SK-N-SH treated with all-trans-retinoic acid at 6 μM for 48 hours (cell line): ENCODE results near the gene AFTPH.

Source experiments
- CSDC2 ChIP-seq: fragments of 250-450 bp; sonication (Bioruptor Pico); IDR thresholded peaks from 2 replicates; pipeline ENCODE4 v1.5.0; 2020; ENCODE audit warnings: mild to moderate bottlenecking, moderate library complexity
- RARB ChIP-seq: fragments of 250-450 bp; sonication (Bioruptor Pico); IDR thresholded peaks from 2 replicates; pipeline ENCODE4 v1.8.0; 2021; ENCODE audit warnings: mild to moderate bottlenecking, moderate library complexity
- SNAI2 ChIP-seq: fragments of 250-450 bp; sonication (Bioruptor Pico); IDR thresholded peaks from 2 replicates; pipeline ENCODE4 v1.5.0; 2020; ENCODE audit warnings: mild to moderate bottlenecking, moderate library complexity
- ZC3H10 ChIP-seq: fragments of 250-450 bp; sonication (Bioruptor Pico); IDR thresholded peaks from 2 replicates; pipeline ENCODE4 v1.5.1; 2021; ENCODE audit warnings: mild to moderate bottlenecking, moderate library complexity
- TF ChIP-seq, protein P1 (sequence below): fragments of 250-450 bp; sonication (Bioruptor Pico); IDR thresholded peaks from 2 replicates; pipeline ENCODE4 v1.8.0; 2020; ENCODE audit warnings: mild to moderate bottlenecking, moderate library complexity, borderline replicate concordance
- TF ChIP-seq, protein P2 (sequence below): fragments of 250-450 bp; sonication (Bioruptor Pico); IDR thresholded peaks from 2 replicates; pipeline ENCODE4 v1.5.0; 2020; ENCODE audit warnings: mild to moderate bottlenecking, moderate library complexity
- TF ChIP-seq, protein P3 (sequence below): fragments of 250-450 bp; sonication (Bioruptor Pico); IDR thresholded peaks from 2 replicates; pipeline ENCODE4 v1.5.1; 2020; ENCODE audit warnings: low read depth, mild to moderate bottlenecking, moderate library complexity

DNA sequence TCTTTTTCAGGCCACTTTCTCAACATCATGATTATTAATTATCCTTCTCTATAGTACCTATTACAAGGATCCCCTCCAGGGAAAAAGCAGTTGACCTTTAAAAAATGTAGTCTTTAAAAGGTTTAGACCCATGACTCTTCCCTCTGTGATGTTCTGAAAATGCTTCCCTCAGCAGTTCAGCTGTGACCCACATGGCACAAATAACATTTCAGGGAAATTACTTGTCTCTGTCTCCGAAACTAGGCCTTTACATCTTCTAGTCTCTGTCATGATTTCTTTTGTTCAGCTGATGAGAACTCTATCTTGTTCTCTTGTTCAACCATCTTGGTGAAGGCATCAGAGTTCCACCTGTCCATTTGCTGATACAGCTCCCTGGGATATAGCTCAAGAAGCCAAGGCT lies 41.9 kb upstream of the AFTPH start:
- no peak for TF ChIP-seq CSDC2 (CRISPR knock-in tag)
- TF ChIP-seq, protein P1, sequence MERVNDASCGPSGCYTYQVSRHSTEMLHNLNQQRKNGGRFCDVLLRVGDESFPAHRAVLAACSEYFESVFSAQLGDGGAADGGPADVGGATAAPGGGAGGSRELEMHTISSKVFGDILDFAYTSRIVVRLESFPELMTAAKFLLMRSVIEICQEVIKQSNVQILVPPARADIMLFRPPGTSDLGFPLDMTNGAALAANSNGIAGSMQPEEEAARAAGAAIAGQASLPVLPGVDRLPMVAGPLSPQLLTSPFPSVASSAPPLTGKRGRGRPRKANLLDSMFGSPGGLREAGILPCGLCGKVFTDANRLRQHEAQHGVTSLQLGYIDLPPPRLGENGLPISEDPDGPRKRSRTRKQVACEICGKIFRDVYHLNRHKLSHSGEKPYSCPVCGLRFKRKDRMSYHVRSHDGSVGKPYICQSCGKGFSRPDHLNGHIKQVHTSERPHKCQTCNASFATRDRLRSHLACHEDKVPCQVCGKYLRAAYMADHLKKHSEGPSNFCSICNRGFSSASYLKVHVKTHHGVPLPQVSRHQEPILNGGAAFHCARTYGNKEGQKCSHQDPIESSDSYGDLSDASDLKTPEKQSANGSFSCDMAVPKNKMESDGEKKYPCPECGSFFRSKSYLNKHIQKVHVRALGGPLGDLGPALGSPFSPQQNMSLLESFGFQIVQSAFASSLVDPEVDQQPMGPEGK (CRISPR knock-in tag) = no peak
- no peak for TF ChIP-seq ZC3H10 (CRISPR knock-in tag)
- no peak for TF ChIP-seq RARB (CRISPR knock-in tag)
- TF ChIP-seq, protein P2, sequence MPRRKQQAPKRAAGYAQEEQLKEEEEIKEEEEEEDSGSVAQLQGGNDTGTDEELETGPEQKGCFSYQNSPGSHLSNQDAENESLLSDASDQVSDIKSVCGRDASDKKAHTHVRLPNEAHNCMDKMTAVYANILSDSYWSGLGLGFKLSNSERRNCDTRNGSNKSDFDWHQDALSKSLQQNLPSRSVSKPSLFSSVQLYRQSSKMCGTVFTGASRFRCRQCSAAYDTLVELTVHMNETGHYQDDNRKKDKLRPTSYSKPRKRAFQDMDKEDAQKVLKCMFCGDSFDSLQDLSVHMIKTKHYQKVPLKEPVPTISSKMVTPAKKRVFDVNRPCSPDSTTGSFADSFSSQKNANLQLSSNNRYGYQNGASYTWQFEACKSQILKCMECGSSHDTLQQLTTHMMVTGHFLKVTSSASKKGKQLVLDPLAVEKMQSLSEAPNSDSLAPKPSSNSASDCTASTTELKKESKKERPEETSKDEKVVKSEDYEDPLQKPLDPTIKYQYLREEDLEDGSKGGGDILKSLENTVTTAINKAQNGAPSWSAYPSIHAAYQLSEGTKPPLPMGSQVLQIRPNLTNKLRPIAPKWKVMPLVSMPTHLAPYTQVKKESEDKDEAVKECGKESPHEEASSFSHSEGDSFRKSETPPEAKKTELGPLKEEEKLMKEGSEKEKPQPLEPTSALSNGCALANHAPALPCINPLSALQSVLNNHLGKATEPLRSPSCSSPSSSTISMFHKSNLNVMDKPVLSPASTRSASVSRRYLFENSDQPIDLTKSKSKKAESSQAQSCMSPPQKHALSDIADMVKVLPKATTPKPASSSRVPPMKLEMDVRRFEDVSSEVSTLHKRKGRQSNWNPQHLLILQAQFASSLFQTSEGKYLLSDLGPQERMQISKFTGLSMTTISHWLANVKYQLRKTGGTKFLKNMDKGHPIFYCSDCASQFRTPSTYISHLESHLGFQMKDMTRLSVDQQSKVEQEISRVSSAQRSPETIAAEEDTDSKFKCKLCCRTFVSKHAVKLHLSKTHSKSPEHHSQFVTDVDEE (CRISPR knock-in tag) = no peak
- no peak for TF ChIP-seq SNAI2 (CRISPR knock-in tag)
- TF ChIP-seq, protein P3, sequence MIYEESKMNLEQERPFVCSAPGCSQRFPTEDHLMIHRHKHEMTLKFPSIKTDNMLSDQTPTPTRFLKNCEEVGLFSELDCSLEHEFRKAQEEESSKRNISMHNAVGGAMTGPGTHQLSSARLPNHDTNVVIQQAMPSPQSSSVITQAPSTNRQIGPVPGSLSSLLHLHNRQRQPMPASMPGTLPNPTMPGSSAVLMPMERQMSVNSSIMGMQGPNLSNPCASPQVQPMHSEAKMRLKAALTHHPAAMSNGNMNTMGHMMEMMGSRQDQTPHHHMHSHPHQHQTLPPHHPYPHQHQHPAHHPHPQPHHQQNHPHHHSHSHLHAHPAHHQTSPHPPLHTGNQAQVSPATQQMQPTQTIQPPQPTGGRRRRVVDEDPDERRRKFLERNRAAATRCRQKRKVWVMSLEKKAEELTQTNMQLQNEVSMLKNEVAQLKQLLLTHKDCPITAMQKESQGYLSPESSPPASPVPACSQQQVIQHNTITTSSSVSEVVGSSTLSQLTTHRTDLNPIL (CRISPR knock-in tag) = no peak
